Lung (tissue), 12 donors: ENCODE data around the gene NDUFB10. TPM values are rescaled to one million over a fixed set of nuclear protein-coding genes. Genes with fewer than 3 reads are reported as not detected.
A peak's percentile ranks its signal among the peaks of the same experiment; 100 is the strongest.

Experiments used
- ATAC-seq: fragments of 200-7000 bp; cut with Tn5 transposase; one replicate; pipeline ENCODE4 v1.9.1; 2020; ENCODE audit warnings: moderate number of reproducible peaks; ENCODE audit not compliant: insufficient read depth, low FRiP score
- DNase-seq, 3 donors: peaks; one replicate each; pipeline ENCODE4 v3.0.0-alpha.2; 2013 to 2017
- H3K27ac ChIP-seq, 2 donors: one replicate each; pipeline ENCODE4 v1.5.1; 2013; ENCODE audit warnings: mild to moderate bottlenecking in 2 of 2, moderate library complexity in 2 of 2, control low read depth in 1 of 2, inconsistent platforms in 1 of 2, low read depth in 1 of 2, low read length in 1 of 2
- H3K27me3 ChIP-seq, 3 donors: one replicate each; pipeline ENCODE4 v1.5.1; 2013; ENCODE audit warnings: low read length in 2 of 3; ENCODE audit not compliant: control insufficient read depth in 3 of 3, insufficient read depth in 3 of 3
- H3K36me3 ChIP-seq, 4 donors: one replicate each; pipeline ENCODE4 v1.5.1; 2013; ENCODE audit warnings: low read length in 4 of 4, mild to moderate bottlenecking in 1 of 4, moderate library complexity in 1 of 4; ENCODE audit not compliant: control insufficient read depth in 4 of 4, insufficient read depth in 4 of 4
- H3K4me1 ChIP-seq, 5 donors: one replicate each; pipeline ENCODE4 v1.5.1; 2013; ENCODE audit warnings: low read length in 5 of 5, mild to moderate bottlenecking in 2 of 5, moderate library complexity in 1 of 5; ENCODE audit not compliant: control insufficient read depth in 5 of 5, insufficient read depth in 5 of 5
- H3K4me3 ChIP-seq: one replicate; pipeline ENCODE4 v1.5.1; 2013; ENCODE audit warnings: mild to moderate bottlenecking, control low read depth, moderate library complexity
- H3K9ac ChIP-seq, 2 donors: one replicate each; pipeline ENCODE4 v1.5.1; 2013; ENCODE audit warnings: low read length in 2 of 2, control low read depth in 1 of 2; ENCODE audit not compliant: insufficient read depth in 1 of 2
- H3K9me3 ChIP-seq, 4 donors: one replicate each; pipeline ENCODE4 v1.5.1; 2013; ENCODE audit warnings: low read length in 3 of 4, mild to moderate bottlenecking in 1 of 4, moderate library complexity in 1 of 4; ENCODE audit not compliant: control insufficient read depth in 4 of 4, insufficient read depth in 3 of 4
- CTCF ChIP-seq: IDR thresholded peaks from 2 replicates; pipeline ENCODE4 v1.5.1; 2012; ENCODE audit warnings: mild to moderate bottlenecking; ENCODE audit errors: control extremely low read depth, extremely low read depth
- WGBS, 2 donors: extraction: QIAGEN DNeasy Blood & Tissue Kit; methylation state at CpG; one replicate each; pipeline ENCODE4 v1.1.7; 2013; 5-methylcytosine and 5-hydroxymethylcytosine counted together
- polyA plus RNA-seq, 2 donors: library from polyadenylated mRNA; stranded (reverse); fragments of 200-250 nt; gene quantifications; one replicate each; pipeline ENCODE4 v1.2.1, GENCODE V29; 2013
- total RNA-seq, 2 donors: library from RNA; depleted of rRNA in 1 of 2; stranded (reverse); fragments of >200 nt in 1 of 2; gene quantifications; one replicate each; pipeline ENCODE4 v1.2.1, GENCODE V29; 2014 to 2021
- donor health status: control.
- donor health status: control.
- donor health status: Bipolar disorder and iron deficiency.
- donor health status: healthy.
- donor health status: DM: yes; HTN: yes; CAD: no.

Gene NDUFB10
- total and polyA plus RNA-seq, 4 donors = 107 to 187 (median 131) TPM

- DNase-seq = no peak
- Histone ChIP-seq H3K4me3 (no peak overlapping the region), H3K9me3 (no peaks in the 10 kb centered on the region), H3K9ac (no peak overlapping the region), H3K4me1 (peaks cover 0 to 5% (median 0%) of the 10 kb centered on the region in 5 donors), H3K27ac (no peak overlapping the region), H3K36me3 (no peaks in the 10 kb centered on the region), H3K27me3 (peaks cover 7 to 41% (median 40%) of the 10 kb centered on the region in 3 donors)
- WGBS, 2 donors = 67 to 80% methylated on average over 5 of the region's 5 CpGs
- TF ChIP-seq CTCF = no peak
- ATAC-seq = no peak
These were observed 35.2 kb upstream of the NDUFB10 start for GRCh38 chr16:1924095-1924494.

GRCh38 chr16:1926271-1926670 is 33.1 kb upstream of the NDUFB10 start:
- ATAC-seq = no peak
- Histone ChIP-seq H3K36me3 (no peaks in the 10 kb centered on the region), H3K27ac (no peak overlapping the region), H3K9me3 (no peaks in the 10 kb centered on the region), H3K9ac (no peak overlapping the region), H3K4me1 (peaks cover 0 to 5% (median 0%) of the 10 kb centered on the region in 5 donors), H3K4me3 (no peak overlapping the region), H3K27me3 (peaks cover 0 to 26% (median 24%) of the 10 kb centered on the region in 3 donors)
- 59 to 61% methylated on average over 10 to 11 of the region's 11 CpGs for WGBS, 2 donors
- no peak for DNase-seq
- no peak for TF ChIP-seq CTCF

GRCh38 chr16:1929105-1929504 is 30.2 kb upstream of the NDUFB10 start:
- H3K9me3 ChIP-seq = no peaks in the 10 kb centered on the region
- WGBS, 2 donors = 13 to 17% methylated on average over 11 of the region's 11 CpGs
- H3K36me3 ChIP-seq = no peaks in the 10 kb centered on the region
- ATAC-seq = peak; percentile 30
- H3K27ac ChIP-seq = peak overlapping the region; percentile 2 to 41
- H3K4me3 ChIP-seq = peak overlapping the region; percentile 47
- no peak overlapping the region for H3K9ac ChIP-seq
- peaks cover 0 to 7% (median 6%) of the 10 kb centered on the region in 3 donors for H3K27me3 ChIP-seq
- no peak for TF ChIP-seq CTCF
- DNase-seq = peak; percentile 31 to 47 (median 31)
- H3K4me1 ChIP-seq = no peaks in the 10 kb centered on the region
